HFF-Myc (cell line): ENCODE data around the gene COG5.

ENCODE experiments used
- DNase-seq: peaks from one replicate; pipeline ENCODE4 v3.0.0-alpha.2; 2011; ENCODE audit warnings: low read depth; ENCODE audit errors: extremely low read depth
- H3K4me3 ChIP-seq: replicated peaks from 2 replicates; pipeline ENCODE4 v1.5.1; 2011; ENCODE audit warnings: low read depth, mild to moderate bottlenecking, control low read depth, low read length
- TF ChIP-seq, protein P1 (sequence below): IDR thresholded peaks from 2 replicates; pipeline ENCODE4 v1.5.1; 2012; ENCODE audit warnings: mild to moderate bottlenecking, low read depth, low read length, control low read depth; ENCODE audit errors: missing control alignments

The COG5 gene

DNA sequence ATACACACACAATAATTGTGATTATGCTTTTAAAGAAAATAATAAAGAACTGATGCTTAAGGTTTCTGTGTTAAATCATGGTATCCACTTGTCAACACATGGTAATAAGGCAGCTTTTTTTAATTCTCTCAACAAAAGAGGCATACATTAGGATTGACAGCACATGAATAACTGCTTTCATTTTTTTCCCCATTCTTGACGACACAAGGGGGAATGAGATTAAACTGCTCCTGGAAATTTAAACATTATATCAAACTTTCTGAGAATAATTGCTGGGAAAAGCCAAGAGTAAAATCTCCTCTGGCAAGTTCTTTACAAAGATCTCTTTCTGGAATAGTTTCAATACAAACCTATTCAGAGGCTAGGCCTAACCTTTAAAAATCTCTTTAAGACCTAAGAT lies 192.9 kb downstream of the COG5 start:
- no peak overlapping the region for H3K4me3 ChIP-seq
- DNase-seq = no peak
- TF ChIP-seq, protein P1, sequence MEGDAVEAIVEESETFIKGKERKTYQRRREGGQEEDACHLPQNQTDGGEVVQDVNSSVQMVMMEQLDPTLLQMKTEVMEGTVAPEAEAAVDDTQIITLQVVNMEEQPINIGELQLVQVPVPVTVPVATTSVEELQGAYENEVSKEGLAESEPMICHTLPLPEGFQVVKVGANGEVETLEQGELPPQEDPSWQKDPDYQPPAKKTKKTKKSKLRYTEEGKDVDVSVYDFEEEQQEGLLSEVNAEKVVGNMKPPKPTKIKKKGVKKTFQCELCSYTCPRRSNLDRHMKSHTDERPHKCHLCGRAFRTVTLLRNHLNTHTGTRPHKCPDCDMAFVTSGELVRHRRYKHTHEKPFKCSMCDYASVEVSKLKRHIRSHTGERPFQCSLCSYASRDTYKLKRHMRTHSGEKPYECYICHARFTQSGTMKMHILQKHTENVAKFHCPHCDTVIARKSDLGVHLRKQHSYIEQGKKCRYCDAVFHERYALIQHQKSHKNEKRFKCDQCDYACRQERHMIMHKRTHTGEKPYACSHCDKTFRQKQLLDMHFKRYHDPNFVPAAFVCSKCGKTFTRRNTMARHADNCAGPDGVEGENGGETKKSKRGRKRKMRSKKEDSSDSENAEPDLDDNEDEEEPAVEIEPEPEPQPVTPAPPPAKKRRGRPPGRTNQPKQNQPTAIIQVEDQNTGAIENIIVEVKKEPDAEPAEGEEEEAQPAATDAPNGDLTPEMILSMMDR = no peak

DNA sequence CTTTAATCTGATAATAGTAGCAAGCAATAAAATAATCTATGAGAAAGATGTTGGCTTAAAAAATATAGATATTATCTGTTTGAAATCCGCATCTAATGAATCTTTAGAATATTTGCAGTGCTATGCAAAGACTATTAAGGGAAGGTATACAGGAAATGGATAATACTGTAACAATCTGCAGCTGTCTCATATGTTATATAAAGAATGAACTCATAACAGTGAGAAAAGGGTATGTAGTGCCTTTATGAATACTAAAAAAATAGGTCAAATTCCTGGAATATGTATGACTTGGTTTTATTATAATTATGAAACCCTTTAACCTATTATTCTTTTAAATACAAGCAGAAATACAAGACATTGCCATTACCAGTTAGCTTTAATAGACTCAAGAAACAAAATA lies 198.9 kb downstream of the COG5 start:
- H3K4me3 ChIP-seq = no peak overlapping the region
- no peak for DNase-seq
- TF ChIP-seq, protein P1 = no peak

DNA sequence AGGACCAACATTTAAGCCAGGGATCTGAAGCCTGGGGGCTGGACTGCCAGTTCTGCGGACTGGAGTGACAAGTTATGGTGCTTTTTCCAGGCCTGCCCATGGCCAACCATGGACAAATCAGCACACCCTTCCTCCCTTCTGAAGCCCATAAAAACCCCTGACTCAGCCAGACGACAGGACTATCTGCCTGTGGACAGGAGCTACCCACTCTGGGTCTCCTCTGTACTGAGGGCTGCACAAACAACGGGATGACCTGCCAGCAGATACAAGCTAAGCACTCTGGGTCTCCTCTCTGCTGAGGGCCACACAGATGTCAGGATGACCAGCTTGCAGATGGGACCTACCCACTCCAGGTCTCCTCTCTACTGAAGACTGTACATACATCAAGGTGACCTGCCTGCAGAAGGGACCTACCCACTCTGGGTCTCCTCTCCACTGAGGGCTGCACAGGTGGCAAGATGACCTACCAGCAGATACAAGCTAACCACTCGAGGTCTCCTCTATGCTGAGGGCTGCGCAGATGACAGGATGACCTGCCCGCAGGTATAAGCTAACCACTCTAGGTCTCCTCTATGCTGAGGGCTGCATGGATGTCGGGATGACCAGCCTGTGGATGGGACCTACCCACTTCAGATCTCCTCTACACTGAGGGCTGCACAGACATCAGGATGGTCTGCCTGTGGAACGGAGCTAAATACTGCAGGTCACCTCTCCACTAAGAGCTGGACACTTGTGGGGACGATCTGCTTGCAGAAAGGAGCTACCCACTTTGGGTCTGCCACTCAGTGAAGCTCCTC lies 204.0 kb downstream of the COG5 start:
- no peak for DNase-seq
- no peak overlapping the region for H3K4me3 ChIP-seq
- TF ChIP-seq, protein P1 = no peak

DNA sequence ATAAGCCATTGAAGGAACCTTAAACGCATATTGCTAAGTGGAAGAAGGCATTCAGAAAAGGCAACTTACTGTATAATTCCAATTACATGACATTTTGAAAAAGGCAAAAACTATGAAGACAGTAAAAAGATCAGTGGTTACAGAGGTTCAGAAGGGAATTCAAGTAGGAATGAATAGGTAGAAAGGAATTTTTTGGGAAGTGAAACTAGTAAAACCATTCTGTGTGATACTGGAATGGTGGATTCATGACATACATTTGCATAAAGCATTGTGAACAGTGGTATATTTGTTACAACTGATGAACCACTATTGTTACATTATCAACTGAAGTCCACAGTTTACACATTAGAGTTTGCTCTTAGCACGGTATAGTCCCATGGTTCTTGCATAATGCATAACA lies 208.1 kb downstream of the COG5 start:
- DNase-seq = no peak
- TF ChIP-seq, protein P1 = no peak
- no peak overlapping the region for H3K4me3 ChIP-seq

DNA sequence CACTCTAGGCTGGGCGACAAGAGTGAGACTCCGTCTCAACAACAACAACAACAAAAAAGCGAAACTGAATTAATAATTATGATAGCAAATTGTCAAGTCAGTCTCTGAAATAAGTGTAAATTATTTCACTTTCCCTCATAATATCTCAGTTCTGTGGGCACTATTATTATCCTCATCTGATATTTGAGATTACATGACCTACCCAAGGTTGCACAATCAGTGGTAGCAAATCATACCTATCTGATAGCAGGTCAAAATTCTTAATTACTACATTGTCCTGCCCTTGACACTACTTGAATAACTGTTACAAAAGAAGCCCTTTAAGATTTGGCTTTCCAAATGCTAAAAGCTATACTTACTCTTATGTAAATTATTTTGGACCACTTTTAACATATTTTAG lies 209.1 kb downstream of the COG5 start:
- no peak for DNase-seq
- TF ChIP-seq, protein P1 = no peak
- H3K4me3 ChIP-seq = no peak overlapping the region

DNA sequence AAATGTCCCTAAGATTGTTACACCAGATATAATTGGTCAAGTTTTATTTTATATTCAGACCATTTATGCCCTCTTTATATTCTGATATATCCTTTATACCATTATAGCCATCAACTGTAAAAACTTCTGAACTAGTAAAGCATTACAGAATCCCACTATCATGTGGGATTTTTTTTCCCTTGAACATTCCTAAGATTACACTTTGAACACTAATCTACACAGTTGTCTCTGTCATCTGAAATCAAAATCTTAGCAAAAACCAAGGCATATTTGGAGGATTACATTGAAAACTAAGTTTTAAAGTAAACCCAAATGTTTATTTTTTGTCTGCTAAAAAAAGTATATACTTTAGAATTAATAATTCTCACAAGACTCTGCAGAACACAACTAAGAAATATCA lies 210.0 kb downstream of the COG5 start:
- H3K4me3 ChIP-seq = no peak overlapping the region
- TF ChIP-seq, protein P1 = no peak
- DNase-seq = no peak

DNA sequence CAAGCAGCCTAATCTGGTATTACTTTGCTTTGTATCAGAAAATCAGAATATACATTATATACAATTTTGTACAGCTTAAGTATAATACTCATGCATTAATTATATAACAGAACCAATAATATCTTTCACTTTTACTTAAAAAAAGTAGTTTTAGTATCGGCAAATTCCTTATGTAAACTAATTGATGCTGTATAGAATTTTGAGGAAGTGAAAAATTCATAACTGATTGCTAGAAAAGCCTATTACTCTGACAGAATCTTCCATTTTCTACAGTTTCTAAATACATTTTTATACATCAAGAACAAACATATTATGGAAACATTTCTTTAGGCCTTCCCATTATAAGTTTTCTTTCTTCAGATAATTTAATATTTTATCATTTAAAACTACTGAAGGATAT lies 217.8 kb downstream of the COG5 start:
- no peak for DNase-seq
- no peak overlapping the region for H3K4me3 ChIP-seq
- TF ChIP-seq, protein P1 = no peak
